Measurements from ENCODE around the gene TXNDC17. TPM values are rescaled to one million over a fixed set of nuclear protein-coding genes. Genes with fewer than 3 reads are reported as not detected.
"Not testable (repeated sequence)": the region's sequence is repeated elsewhere in the genome, so short reads cannot be mapped to it uniquely, and the experiment has no call there.

The TXNDC17 gene
- total RNA-seq, 1 donor = 74.3 TPM

DNA sequence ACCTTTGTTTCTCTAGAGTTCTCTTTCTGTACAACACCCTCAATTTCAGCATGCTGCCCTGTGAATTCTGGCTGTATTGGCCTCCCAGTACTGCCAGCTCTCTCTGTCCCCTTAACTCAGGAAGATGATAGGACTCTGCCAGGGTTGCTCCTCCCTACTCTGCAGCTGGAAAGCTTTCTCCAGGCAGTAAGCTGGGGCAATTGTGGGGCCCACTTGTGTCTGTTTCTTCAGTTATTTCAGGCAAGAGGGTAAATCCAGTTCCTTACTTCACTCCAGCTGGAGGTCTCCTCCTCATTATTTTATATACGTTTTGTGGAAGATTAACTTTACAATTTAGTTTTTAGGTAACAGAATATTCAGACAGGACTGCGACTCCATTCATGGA, 20.6 kb downstream of the TXNDC17 start:
- DNase-seq (ENCODE audit: low read depth) = no peak
- no peak overlapping the region for H3K4me3 ChIP-seq (ENCODE audit: low read depth, low read length)
- TF ChIP-seq, protein P1, sequence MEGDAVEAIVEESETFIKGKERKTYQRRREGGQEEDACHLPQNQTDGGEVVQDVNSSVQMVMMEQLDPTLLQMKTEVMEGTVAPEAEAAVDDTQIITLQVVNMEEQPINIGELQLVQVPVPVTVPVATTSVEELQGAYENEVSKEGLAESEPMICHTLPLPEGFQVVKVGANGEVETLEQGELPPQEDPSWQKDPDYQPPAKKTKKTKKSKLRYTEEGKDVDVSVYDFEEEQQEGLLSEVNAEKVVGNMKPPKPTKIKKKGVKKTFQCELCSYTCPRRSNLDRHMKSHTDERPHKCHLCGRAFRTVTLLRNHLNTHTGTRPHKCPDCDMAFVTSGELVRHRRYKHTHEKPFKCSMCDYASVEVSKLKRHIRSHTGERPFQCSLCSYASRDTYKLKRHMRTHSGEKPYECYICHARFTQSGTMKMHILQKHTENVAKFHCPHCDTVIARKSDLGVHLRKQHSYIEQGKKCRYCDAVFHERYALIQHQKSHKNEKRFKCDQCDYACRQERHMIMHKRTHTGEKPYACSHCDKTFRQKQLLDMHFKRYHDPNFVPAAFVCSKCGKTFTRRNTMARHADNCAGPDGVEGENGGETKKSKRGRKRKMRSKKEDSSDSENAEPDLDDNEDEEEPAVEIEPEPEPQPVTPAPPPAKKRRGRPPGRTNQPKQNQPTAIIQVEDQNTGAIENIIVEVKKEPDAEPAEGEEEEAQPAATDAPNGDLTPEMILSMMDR (IDR thresholded peaks at IDR 0.05; ENCODE audit: insufficient read depth, low read depth, low read length) = no peak

- H3K4me3 ChIP-seq (ENCODE audit: low read depth, low read length); DNase-seq (ENCODE audit: low read depth): not testable (repeated sequence)
Measured at GRCh38 chr17:6663200-6663599, 22.3 kb downstream of the TXNDC17 start.

DNA sequence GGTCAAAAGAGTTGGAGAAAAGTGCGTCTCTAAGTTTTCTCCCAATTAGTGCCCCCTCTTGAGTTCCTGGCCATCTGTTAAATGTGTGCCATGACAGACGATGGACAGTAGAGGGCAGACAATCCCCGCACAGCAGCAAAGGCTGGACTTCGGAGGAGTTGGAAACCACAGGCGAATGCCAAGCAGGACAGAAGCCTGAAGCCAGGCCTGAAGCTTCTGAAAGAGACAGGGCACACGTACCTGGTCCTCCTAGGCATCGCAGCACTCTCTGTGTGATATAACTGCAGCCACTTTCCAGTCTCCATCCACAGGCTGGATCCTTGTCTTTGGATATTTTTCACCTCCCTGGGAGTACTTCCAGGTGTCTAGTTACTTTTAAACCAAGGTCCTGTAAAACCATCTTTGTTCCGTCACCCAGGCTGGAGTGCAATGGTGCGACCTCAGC, 25.2 kb downstream of the TXNDC17 start:
- DNase-seq (ENCODE audit: low read depth) = peak; percentile 84
- no peak overlapping the region for H3K4me3 ChIP-seq (ENCODE audit: low read depth, low read length)
- TF ChIP-seq, protein P1 (IDR thresholded peaks at IDR 0.05; ENCODE audit: insufficient read depth, low read depth, low read length) = peak; percentile 99

- DNase-seq (ENCODE audit: low read depth) = no peak
- H3K4me3 ChIP-seq (ENCODE audit: low read depth, low read length) = no peak overlapping the region
- TF ChIP-seq, protein P1 (IDR thresholded peaks at IDR 0.05; ENCODE audit: insufficient read depth, low read depth, low read length) = no peak
Measured at GRCh38 chr17:6666557-6666956, 25.7 kb downstream of the TXNDC17 start.

DNA sequence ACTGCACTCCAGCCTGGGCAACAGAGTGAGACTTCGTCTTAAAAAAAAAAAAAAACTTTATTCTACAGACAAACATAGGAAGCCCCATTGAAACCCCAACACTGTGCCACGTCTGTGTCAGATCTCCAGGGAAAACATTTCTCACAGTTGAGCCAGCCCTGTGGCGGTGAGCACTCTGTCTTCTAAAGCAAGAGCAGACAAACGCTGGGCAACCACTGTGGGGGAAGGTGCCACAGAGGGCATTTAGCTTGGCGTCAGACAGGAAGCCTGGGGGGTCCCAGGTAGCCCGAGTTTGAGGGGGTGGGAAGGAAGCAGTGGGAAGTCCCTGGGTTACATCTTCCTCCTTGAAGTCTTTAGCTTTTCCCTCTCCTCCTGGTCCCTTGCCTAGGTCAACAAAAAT, 26.7 kb downstream of the TXNDC17 start:
- TF ChIP-seq, protein P1 (IDR thresholded peaks at IDR 0.05; ENCODE audit: insufficient read depth, low read depth, low read length) = no peak
- no peak for DNase-seq (ENCODE audit: low read depth)
- no peak overlapping the region for H3K4me3 ChIP-seq (ENCODE audit: low read depth, low read length)

DNA sequence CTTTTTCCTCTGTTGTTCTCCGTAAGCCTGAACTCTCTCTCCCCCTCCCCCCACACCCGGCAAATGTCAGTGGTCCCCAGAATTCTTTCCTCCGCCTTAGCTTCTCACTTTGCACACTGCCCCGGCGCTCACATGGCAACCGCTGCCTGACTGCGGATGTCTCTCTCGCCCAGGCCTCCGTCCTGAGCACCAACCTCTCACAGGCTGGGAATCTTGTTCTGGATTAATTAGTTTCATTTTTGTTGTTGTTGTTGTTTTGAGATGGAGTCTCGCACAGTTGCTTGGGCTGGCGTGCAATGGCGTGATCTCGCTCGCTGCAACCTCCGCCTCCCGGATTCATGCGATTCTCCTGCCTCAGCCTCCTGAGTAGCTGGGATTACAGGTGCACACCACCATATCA, 27.4 kb downstream of the TXNDC17 start:
- TF ChIP-seq, protein P1 (IDR thresholded peaks at IDR 0.05; ENCODE audit: insufficient read depth, low read depth, low read length) = no peak
- H3K4me3 ChIP-seq (ENCODE audit: low read depth, low read length) = no peak overlapping the region
- no peak for DNase-seq (ENCODE audit: low read depth)

GRCh38 chr17:6668727-6669425, 28.0 kb downstream of the TXNDC17 start:
- no peak overlapping the region for H3K4me3 ChIP-seq (ENCODE audit: low read depth, low read length)
- no peak for DNase-seq (ENCODE audit: low read depth)
- TF ChIP-seq, protein P1 (IDR thresholded peaks at IDR 0.05; ENCODE audit: insufficient read depth, low read depth, low read length) = no peak

All from fibroblast of villous mesenchyme (primary cell).